Gastrocnemius medialis (tissue), 4 donors: ENCODE results near the gene EVC.

Experiments
- POLR2A ChIP-seq, 2 donors: fragments of 450-650 bp; IDR thresholded peaks; one replicate each; pipeline ENCODE4 v1.6.1; 2017; ENCODE audit warnings: antibody characterized with exemption in 2 of 2, mild to moderate bottlenecking in 2 of 2, moderate library complexity in 2 of 2
- TF ChIP-seq, protein P1 (sequence below), 5 experiments: fragments of 450-650 bp in 3 of 5; fragments of 200-600 bp in 2 of 5; sonication (generic) in 2 of 5; IDR thresholded peaks in 4 of 5; conservative IDR thresholded peaks in 1 of 5; 1 replicate in 4 of 5; 2 replicates in 1 of 5; pipeline ENCODE4 v1.5.1; 2016 to 2019; ENCODE audit warnings: antibody characterized with exemption in 5 of 5, mild to moderate bottlenecking in 3 of 5, moderate library complexity in 3 of 5

DNA sequence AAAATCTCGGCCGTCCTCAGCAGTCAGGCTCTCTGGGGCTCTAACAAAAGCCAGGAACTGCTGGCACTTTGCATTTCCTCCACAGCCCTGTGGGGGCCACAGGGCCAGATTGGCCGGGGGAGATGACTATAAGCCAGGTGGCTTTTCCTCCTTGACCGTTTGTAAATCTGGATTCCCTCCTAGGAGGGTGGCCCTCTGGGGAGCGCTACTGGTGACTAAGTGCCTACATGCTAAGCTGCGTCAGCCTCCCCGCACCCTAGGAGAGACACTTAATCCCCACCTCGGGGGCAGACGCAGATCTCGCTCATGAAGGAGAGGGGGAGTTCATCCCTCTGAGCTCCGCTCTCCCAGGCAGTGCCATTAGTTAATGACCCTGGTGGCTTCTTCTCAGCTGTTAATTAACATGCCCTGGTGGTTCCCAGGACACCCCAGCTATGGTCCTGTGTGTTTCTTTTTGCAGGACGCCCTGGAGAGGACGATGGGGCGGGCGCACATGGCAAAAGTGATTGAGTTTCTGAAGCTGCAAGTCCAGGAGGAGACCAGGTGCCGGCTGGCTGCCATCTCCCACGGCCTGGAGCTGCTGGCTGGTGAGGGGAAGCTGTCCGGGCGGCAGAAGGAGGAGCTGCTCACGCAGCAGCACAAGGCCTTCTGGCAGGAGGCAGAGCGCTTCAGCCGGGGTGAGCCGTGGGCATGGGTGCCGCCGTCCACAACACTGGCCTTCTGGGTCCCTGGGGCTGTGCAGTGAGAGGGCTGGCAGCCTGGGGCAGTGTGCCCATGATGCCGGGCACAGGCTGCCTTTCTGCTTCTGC is 41.6 kb downstream of the EVC start:
- TF ChIP-seq, protein P1, sequence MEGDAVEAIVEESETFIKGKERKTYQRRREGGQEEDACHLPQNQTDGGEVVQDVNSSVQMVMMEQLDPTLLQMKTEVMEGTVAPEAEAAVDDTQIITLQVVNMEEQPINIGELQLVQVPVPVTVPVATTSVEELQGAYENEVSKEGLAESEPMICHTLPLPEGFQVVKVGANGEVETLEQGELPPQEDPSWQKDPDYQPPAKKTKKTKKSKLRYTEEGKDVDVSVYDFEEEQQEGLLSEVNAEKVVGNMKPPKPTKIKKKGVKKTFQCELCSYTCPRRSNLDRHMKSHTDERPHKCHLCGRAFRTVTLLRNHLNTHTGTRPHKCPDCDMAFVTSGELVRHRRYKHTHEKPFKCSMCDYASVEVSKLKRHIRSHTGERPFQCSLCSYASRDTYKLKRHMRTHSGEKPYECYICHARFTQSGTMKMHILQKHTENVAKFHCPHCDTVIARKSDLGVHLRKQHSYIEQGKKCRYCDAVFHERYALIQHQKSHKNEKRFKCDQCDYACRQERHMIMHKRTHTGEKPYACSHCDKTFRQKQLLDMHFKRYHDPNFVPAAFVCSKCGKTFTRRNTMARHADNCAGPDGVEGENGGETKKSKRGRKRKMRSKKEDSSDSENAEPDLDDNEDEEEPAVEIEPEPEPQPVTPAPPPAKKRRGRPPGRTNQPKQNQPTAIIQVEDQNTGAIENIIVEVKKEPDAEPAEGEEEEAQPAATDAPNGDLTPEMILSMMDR (IDR thresholded peaks at IDR 0.05 in 4 of 5, conservative IDR thresholded peaks at IDR 0.05 in 1 of 5), result no peak
- TF ChIP-seq POLR2A (IDR thresholded peaks at IDR 0.05), result no peak
